ENCODE measurements around the gene CAD. TPM values are rescaled to one million over a fixed set of nuclear protein-coding genes. Genes with fewer than 3 reads are reported as not detected.

CAD gene
- total RNA-seq, 6 experiments from 2014 or later, result 38.3 to 46.9 (median 42.8) TPM

DNA sequence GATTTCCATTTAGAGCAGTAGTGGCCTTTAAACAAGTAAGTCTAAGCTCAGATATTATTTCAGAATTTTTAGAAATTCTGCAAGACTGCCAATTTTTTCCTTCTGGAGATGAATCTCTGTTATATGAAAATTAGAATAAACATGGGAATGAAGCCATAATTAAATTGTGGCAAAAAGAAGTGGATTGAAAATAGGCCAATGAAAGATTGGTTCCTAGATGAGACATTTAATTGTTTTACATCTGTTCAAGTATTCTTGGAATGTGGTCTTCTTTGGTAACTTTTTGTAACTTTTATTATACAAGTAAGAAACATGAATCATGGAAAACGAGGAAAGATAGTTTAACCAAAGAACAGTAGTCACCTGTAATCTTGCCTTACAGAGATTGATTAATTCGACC lies 10.3 kb downstream of the CAD start:
- no peak for DNase-seq
- no peaks in the 10 kb centered on the region; the same call in 1 of the 2 replicates for H3K27me3 Mint-ChIP-seq (ENCODE audit: insufficient read depth)
- no peak overlapping the region for H3K4me3 Mint-ChIP-seq
- H3K27ac Mint-ChIP-seq, result no peak overlapping the region
- H3K4me1 Mint-ChIP-seq (ENCODE audit: low read depth), result peaks cover 12% of the 10 kb centered on the region
- TF ChIP-seq, protein P1, sequence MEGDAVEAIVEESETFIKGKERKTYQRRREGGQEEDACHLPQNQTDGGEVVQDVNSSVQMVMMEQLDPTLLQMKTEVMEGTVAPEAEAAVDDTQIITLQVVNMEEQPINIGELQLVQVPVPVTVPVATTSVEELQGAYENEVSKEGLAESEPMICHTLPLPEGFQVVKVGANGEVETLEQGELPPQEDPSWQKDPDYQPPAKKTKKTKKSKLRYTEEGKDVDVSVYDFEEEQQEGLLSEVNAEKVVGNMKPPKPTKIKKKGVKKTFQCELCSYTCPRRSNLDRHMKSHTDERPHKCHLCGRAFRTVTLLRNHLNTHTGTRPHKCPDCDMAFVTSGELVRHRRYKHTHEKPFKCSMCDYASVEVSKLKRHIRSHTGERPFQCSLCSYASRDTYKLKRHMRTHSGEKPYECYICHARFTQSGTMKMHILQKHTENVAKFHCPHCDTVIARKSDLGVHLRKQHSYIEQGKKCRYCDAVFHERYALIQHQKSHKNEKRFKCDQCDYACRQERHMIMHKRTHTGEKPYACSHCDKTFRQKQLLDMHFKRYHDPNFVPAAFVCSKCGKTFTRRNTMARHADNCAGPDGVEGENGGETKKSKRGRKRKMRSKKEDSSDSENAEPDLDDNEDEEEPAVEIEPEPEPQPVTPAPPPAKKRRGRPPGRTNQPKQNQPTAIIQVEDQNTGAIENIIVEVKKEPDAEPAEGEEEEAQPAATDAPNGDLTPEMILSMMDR (IDR thresholded peaks at IDR 0.05), result no peak
- peaks cover 36% of the 10 kb centered on the region for H3K36me3 Mint-ChIP-seq (ENCODE audit: low read depth)
- H3K9me3 Mint-ChIP-seq, result no peaks in the 10 kb centered on the region

DNA sequence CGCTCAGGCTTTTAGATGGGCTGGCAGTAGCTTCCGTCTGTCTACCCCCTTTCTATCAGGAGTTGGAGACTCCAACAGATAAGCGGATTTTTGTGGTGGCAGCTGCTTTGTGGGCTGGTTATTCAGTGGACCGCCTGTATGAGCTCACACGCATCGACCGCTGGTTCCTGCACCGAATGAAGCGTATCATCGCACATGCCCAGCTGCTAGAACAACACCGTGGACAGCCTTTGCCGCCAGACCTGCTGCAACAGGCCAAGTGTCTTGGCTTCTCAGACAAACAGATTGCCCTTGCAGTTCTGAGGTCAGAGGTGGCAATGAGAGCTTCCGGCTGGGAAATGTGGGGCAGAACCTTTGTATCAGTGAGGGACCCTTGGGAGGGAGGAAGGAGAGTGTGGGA lies 14.8 kb downstream of the CAD start:
- H3K27me3 Mint-ChIP-seq (ENCODE audit: insufficient read depth), result no peaks in the 10 kb centered on the region; the same call in 1 of the 2 replicates
- no peak for DNase-seq
- peaks cover 41% of the 10 kb centered on the region for H3K36me3 Mint-ChIP-seq (ENCODE audit: low read depth)
- no peak overlapping the region for H3K4me3 Mint-ChIP-seq
- TF ChIP-seq, protein P1 (IDR thresholded peaks at IDR 0.05), result no peak
- no peak overlapping the region for H3K27ac Mint-ChIP-seq
- H3K4me1 Mint-ChIP-seq (ENCODE audit: low read depth), result peaks cover 11% of the 10 kb centered on the region
- no peaks in the 10 kb centered on the region for H3K9me3 Mint-ChIP-seq

- DNase-seq, result no peak
- no peak overlapping the region for H3K27ac Mint-ChIP-seq
- no peak overlapping the region for H3K4me3 Mint-ChIP-seq
- no peaks in the 10 kb centered on the region; the same call in 1 of the 2 replicates for H3K27me3 Mint-ChIP-seq (ENCODE audit: insufficient read depth)
- TF ChIP-seq, protein P1 (IDR thresholded peaks at IDR 0.05), result no peak
- H3K9me3 Mint-ChIP-seq, result no peaks in the 10 kb centered on the region
- H3K36me3 Mint-ChIP-seq (ENCODE audit: low read depth), result peaks cover 37% of the 10 kb centered on the region
- H3K4me1 Mint-ChIP-seq (ENCODE audit: low read depth), result no peaks in the 10 kb centered on the region
These were observed 16.2 kb downstream of the CAD start for GRCh38 chr2:27233341-27233740.

GRCh38 chr2:27236136-27236535 lies 19.0 kb downstream of the CAD start:
- Mint-ChIP-seq H3K9me3 (no peaks in the 10 kb centered on the region), H3K36me3 (ENCODE audit: low read depth) (peaks cover 47% of the 10 kb centered on the region), H3K4me1 (ENCODE audit: low read depth) (no peaks in the 10 kb centered on the region), H3K27me3 (ENCODE audit: insufficient read depth) (no peaks in the 10 kb centered on the region; the same call in 1 of the 2 replicates), H3K27ac (no peak overlapping the region), H3K4me3 (no peak overlapping the region)
- TF ChIP-seq, protein P1 (IDR thresholded peaks at IDR 0.05), result no peak
- no peak for DNase-seq

- TF ChIP-seq, protein P1 (IDR thresholded peaks at IDR 0.05), result no peak
- Mint-ChIP-seq H3K4me3 (no peak overlapping the region), H3K4me1 (ENCODE audit: low read depth) (no peaks in the 10 kb centered on the region), H3K27me3 (ENCODE audit: insufficient read depth) (no peaks in the 10 kb centered on the region; the same call in 1 of the 2 replicates), H3K9me3 (no peaks in the 10 kb centered on the region), H3K36me3 (ENCODE audit: low read depth) (peaks cover 43% of the 10 kb centered on the region), H3K27ac (no peak overlapping the region)
- no peak for DNase-seq
These were observed 19.5 kb downstream of the CAD start for GRCh38 chr2:27236626-27237025.

All from HFFc6 (cell line).